Muscle layer of duodenum (tissue), 2 donors: ENCODE results near the gene NUP43.
"Not testable (repeated sequence)": the region's sequence is repeated elsewhere in the genome, so short reads cannot be mapped to it uniquely, and the experiment has no call there.

Experiments
- H3K27ac ChIP-seq: one replicate; pipeline ENCODE4 v1.7.0; 2013; ENCODE audit warnings: mild to moderate bottlenecking, low read length
- H3K27me3 ChIP-seq: one replicate; pipeline ENCODE4 v1.7.0; 2013; ENCODE audit warnings: low read depth, mild to moderate bottlenecking, control low read depth, low read length
- H3K36me3 ChIP-seq, 2 donors: one replicate each; pipeline ENCODE4 v1.7.0; 2013; ENCODE audit warnings: low read length in 2 of 2, control low read depth in 1 of 2, mild to moderate bottlenecking in 1 of 2; ENCODE audit not compliant: insufficient read depth in 2 of 2, control insufficient read depth in 1 of 2
- H3K4me1 ChIP-seq, 2 donors: one replicate each; pipeline ENCODE4 v1.7.0; 2013; ENCODE audit warnings: low read length in 2 of 2, mild to moderate bottlenecking in 2 of 2, control low read depth in 1 of 2, moderate library complexity in 1 of 2; ENCODE audit not compliant: insufficient read depth in 2 of 2, control insufficient read depth in 1 of 2
- H3K4me3 ChIP-seq, 2 donors: one replicate each; pipeline ENCODE4 v1.7.0; 2013; ENCODE audit warnings: low read length in 2 of 2, low read depth in 1 of 2, mild to moderate bottlenecking in 1 of 2
- H3K9me3 ChIP-seq, 2 donors: one replicate each; pipeline ENCODE4 v1.7.0; 2013; ENCODE audit warnings: low read length in 2 of 2, control low read depth in 1 of 2, mild to moderate bottlenecking in 1 of 2; ENCODE audit not compliant: control insufficient read depth in 1 of 2
- donor health status: healthy.

Gene NUP43

DNA sequence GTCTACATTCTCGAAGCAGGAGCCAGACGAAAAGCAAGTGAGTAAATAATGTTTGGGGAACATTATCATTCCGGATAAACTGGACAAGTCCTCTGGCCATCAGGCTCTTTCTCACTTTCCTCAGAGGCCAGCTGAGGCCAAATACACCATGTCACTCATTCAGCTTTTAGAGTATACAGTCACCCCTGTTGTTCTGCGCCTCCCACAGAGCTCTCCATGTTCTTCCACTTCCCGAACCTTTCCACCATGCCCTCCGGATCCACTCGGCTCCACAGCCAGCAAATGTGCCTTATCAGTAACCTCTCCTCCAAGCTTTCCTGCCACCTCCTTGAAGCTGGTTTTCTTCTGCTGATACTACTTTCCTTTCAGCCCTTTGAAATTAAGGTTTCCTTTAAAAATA lies 60.1 kb downstream of the NUP43 start:
- no peaks in the 10 kb centered on the region for H3K4me1 ChIP-seq
- H3K4me3 ChIP-seq, result no peak overlapping the region
- no peaks in the 10 kb centered on the region for H3K9me3 ChIP-seq
- H3K27me3 ChIP-seq, result no peaks in the 10 kb centered on the region
- H3K27ac ChIP-seq, result no peak overlapping the region
- peaks cover 17 to 21% of the 10 kb centered on the region in 2 donors for H3K36me3 ChIP-seq

DNA sequence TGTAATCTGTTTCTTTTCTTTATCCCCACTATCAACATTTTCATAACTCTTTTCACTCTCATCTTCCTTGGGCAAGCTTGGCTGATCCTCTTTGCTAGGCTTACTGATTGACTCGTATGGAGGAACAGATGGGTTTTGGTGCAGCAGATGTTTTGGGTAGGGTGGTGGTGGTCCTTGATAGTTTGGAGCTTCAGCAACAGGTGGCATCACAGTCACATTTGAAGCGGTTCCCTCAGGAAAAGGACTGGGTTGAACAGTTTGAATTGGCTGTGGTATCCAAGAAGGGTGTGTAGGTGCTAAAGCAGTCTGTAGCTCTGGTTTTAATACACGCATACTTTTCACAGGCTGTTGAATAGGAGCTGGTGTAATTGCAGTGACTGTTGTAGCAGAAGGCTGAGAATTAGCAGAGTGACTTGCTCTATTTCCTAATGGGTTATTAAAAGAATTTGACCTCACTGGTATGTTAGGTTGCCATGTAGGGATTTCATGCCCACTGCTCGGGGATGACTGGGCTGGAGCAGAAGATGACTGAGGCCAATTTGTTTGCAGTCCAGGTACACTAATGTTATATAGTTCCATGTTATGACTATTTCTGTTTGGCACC lies 63.0 kb downstream of the NUP43 start:
- Histone ChIP-seq H3K4me3 (no peak overlapping the region), H3K27me3 (no peaks in the 10 kb centered on the region), H3K4me1 (peaks cover 0 to 5% of the 10 kb centered on the region in 2 donors), H3K36me3 (peaks cover 21 to 26% of the 10 kb centered on the region in 2 donors), H3K9me3 (no peaks in the 10 kb centered on the region), H3K27ac (peak overlapping the region; percentile 84)

DNA sequence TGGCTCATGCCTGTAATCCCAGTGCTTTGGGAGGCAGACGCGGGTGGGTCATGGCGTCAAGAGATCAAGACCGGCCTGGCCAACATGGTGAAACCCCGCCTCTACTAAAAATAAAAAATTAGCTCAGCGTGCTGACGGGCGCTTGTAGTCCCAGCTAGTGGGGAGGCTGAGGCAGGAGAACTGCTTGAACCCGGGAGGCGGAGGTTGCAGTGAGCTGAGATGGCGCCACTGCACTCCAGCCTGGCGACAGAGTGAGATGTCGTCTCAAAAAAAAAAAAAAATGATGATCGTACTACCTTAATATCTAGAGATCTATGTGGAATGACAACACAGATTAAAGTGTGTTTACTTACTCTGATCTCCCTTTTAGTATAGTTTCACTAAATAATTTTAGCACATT lies 64.5 kb downstream of the NUP43 start:
- not testable (repeated sequence) for H3K27ac ChIP-seq, H3K27me3 ChIP-seq, H3K9me3 ChIP-seq, H3K4me3 ChIP-seq, H3K4me1 ChIP-seq
- peaks cover 21 to 28% of the 10 kb centered on the region in 2 donors for H3K36me3 ChIP-seq

DNA sequence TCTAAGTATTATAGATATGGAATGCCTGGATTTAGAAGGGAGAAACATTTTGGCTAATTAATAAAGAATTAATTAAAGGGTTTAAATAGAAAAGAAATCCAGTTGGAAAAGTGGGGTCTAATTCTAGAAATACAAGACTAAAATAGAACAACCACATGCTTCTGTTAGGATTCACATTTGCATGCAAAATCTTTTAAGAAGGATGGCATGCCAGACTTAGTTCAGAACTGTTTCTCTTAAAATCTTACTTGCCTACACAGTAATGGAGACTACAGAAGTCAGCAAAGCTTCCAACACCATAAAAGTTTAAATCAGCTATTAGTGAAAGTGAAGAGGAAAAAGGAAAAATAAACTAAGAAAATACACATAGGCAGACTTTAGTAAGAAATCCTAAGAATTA lies 65.1 kb downstream of the NUP43 start:
- peaks cover 24 to 28% of the 10 kb centered on the region in 2 donors for H3K36me3 ChIP-seq
- no peaks in the 10 kb centered on the region for H3K27me3 ChIP-seq
- no peak overlapping the region for H3K4me3 ChIP-seq
- H3K27ac ChIP-seq, result no peak overlapping the region
- peaks cover 0 to 5% of the 10 kb centered on the region in 2 donors for H3K4me1 ChIP-seq
- H3K9me3 ChIP-seq, result no peaks in the 10 kb centered on the region

DNA sequence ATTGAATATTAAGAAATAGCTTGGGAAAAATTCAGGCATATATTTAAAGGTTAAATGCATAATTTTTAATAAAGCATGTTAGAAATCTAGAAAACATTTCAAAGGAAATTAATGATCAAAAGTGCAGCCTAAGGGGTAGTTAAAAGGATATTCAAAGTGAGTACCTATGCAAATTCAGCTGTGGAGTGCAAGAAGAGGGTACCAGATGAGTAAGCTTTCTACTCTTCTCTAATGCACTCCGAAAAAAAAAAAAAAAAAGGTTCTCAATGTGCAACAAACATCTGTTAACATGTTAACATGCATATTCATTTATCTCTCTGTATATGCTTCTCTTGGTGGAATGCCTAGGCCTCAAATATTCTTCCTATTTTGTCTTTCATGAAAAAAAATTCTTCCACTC lies 65.8 kb downstream of the NUP43 start:
- Histone ChIP-seq H3K4me3 (no peak overlapping the region), H3K36me3 (peaks cover 26 to 34% of the 10 kb centered on the region in 2 donors), H3K27me3 (no peaks in the 10 kb centered on the region), H3K4me1 (peaks cover 0 to 5% of the 10 kb centered on the region in 2 donors), H3K27ac (no peak overlapping the region), H3K9me3 (no peaks in the 10 kb centered on the region)
